ENCODE results near the gene AANAT.
A peak's percentile ranks its signal among the peaks of the same experiment; 100 is the strongest.

Gene AANAT

DNA sequence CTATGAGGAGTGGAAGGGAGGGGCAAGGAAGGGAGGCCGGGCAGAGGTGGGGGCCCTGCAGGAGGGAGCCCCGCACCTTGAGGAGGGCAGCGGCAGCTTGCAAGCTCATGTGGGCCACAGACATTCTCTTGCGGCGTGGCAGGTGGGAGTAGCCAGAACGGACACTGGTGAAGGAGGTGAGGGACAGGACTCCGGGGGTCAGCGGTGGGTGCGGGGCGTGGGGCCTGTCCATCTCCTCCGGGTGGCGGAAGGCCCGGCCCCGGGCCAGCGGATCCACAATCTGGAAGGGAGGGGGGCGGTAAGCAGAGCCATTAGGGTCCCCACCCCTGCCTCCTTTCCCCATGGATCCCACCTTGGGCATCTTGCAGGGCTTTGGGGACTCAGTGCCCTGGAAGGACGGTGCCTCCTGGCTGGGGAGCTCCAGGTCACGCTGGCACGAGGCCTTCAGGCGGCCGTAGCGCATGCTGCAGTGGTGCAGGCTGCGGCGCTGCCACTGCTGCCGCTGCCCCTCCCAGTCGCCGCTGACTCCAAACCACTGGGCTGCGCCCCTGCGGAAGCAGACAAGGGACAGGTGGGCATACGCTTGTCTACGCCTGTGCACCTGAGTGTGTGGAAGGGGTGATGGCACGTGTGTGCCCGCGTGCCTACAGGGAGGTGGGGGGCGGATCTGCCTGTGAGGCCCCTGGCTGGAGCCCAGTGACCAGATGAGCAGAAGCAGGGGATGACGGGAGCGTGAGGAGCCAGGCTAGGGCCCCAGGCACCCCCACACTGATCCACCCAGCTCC is 11.5 kb downstream of the AANAT start:
- Histone ChIP-seq H3K36me3 (peaks cover 73% of the 10 kb centered on the region), H3K27ac (no peak overlapping the region), H3K27me3 (no peaks in the 10 kb centered on the region), H3K4me1 (ENCODE audit: control insufficient read depth in 1 of 2, insufficient read depth in 1 of 2, low read depth in 1 of 2, low read length in 1 of 2) (peaks cover 10 to 16% of the 10 kb centered on the region in 2 experiments), H3K4me3 (ENCODE audit: low read depth in 1 of 2, low read length in 1 of 2) (no peak overlapping the region), H3K9me3 (no peaks in the 10 kb centered on the region)
- TF ChIP-seq, protein P1, sequence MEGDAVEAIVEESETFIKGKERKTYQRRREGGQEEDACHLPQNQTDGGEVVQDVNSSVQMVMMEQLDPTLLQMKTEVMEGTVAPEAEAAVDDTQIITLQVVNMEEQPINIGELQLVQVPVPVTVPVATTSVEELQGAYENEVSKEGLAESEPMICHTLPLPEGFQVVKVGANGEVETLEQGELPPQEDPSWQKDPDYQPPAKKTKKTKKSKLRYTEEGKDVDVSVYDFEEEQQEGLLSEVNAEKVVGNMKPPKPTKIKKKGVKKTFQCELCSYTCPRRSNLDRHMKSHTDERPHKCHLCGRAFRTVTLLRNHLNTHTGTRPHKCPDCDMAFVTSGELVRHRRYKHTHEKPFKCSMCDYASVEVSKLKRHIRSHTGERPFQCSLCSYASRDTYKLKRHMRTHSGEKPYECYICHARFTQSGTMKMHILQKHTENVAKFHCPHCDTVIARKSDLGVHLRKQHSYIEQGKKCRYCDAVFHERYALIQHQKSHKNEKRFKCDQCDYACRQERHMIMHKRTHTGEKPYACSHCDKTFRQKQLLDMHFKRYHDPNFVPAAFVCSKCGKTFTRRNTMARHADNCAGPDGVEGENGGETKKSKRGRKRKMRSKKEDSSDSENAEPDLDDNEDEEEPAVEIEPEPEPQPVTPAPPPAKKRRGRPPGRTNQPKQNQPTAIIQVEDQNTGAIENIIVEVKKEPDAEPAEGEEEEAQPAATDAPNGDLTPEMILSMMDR (IDR thresholded peaks at IDR 0.05) = no peak

DNA sequence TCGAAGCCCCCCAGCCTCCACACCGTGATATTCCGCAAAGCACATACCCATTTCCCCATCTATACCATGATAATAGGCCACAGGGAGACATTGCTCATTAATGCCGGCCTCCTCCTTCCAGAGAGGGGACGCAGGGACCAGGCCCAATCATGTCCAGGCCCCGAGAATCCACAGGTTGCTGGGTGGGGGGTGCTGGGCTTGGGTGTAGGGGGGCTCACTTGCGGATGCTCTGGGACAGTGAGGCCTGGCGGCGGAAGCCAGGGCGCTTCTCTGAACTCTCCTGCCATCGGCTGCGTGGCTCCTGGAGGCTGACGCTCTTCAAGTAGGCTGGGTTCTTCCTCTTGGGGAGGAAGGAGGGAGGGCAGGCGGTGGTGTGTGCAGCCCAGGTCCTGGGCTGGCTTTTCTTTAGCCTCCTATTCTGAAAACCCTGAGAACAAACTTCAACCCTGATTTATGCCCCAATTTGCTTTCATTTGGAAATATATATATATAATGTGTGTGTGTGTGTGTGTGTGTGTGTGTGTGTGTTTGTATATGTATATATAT is 12.2 kb downstream of the AANAT start:
- Histone ChIP-seq H3K36me3 (peaks cover 66% of the 10 kb centered on the region), H3K4me1 (ENCODE audit: control insufficient read depth in 1 of 2, insufficient read depth in 1 of 2, low read depth in 1 of 2, low read length in 1 of 2) (peaks cover 17 to 22% of the 10 kb centered on the region in 2 experiments)
- TF ChIP-seq, protein P1 (IDR thresholded peaks at IDR 0.05) = no peak

DNA sequence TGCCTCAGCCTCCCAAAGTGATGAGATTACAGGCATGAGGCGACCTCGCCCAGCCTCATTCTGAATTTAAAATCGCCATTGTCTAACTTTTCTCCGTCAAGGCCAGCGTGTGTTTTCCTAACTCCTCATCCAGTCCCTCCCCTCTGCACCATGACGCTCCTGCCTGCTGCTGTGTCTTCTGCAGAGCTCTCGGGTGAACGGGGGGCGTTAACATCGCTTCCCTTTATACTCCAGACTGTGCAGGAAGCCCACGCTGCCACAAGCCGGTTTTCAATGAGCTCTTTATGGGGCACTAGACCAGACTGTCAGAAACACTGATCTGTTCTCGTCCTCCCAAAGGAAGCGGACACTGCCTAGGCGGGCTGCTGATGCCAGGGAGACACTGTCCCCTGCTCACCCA is 13.2 kb downstream of the AANAT start:
- Histone ChIP-seq H3K27me3 (no peaks in the 10 kb centered on the region), H3K4me1 (ENCODE audit: control insufficient read depth in 1 of 2, insufficient read depth in 1 of 2, low read depth in 1 of 2, low read length in 1 of 2) (peaks cover 25 to 31% of the 10 kb centered on the region in 2 experiments), H3K36me3 (peaks cover 56% of the 10 kb centered on the region), H3K9me3 (no peaks in the 10 kb centered on the region), H3K4me3 (ENCODE audit: low read depth in 1 of 2, low read length in 1 of 2) (no peak overlapping the region), H3K27ac (no peak overlapping the region)
- TF ChIP-seq, protein P1 (IDR thresholded peaks at IDR 0.05) = no peak

More for the DNA sequence above, 12.2 kb downstream of the AANAT start:
- H3K4me3 ChIP-seq (ENCODE audit: low read depth in 1 of 2, low read length in 1 of 2) = no peak overlapping the region
- no peaks in the 10 kb centered on the region for H3K9me3 ChIP-seq
- H3K27ac ChIP-seq = no peak overlapping the region
- H3K27me3 ChIP-seq = no peaks in the 10 kb centered on the region

DNA sequence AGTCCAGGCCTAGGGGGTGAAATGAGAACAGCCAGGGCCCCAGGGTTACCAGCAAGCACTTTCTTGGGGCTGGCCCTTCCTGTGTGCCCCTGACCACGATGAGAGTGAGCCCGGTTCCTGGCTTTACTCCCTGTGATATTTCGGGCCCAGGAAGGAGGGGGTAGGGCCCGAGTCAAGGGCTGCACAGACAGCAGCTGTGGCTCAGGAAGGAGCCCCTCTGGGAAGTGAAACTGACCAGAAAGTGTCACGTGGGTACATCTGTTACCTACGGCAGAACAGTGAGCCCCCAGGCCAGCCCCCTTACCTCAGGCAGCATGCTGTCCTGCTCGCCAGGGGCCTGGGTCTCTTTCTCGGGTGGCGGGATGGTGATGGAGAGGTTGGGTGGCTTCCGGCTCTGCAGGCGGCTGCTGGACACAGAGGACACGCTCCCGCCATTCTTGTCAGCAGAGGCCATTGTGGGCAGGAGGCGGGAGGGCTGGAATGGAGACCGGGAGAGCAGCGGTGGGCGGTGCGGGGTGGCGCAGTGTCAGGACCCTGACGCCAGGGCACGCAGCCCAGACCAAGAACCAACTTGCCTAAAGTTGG is 13.8 kb downstream of the AANAT start:
- no peaks in the 10 kb centered on the region for H3K27me3 ChIP-seq
- peaks cover 31 to 37% of the 10 kb centered on the region in 2 experiments for H3K4me1 ChIP-seq (ENCODE audit: control insufficient read depth in 1 of 2, insufficient read depth in 1 of 2, low read depth in 1 of 2, low read length in 1 of 2)
- no peak overlapping the region for H3K27ac ChIP-seq
- H3K4me3 ChIP-seq (ENCODE audit: low read depth in 1 of 2, low read length in 1 of 2) = no peak overlapping the region
- H3K9me3 ChIP-seq = no peaks in the 10 kb centered on the region
- H3K36me3 ChIP-seq = peaks cover 51% of the 10 kb centered on the region
- TF ChIP-seq, protein P1 (IDR thresholded peaks at IDR 0.05) = no peak

DNA sequence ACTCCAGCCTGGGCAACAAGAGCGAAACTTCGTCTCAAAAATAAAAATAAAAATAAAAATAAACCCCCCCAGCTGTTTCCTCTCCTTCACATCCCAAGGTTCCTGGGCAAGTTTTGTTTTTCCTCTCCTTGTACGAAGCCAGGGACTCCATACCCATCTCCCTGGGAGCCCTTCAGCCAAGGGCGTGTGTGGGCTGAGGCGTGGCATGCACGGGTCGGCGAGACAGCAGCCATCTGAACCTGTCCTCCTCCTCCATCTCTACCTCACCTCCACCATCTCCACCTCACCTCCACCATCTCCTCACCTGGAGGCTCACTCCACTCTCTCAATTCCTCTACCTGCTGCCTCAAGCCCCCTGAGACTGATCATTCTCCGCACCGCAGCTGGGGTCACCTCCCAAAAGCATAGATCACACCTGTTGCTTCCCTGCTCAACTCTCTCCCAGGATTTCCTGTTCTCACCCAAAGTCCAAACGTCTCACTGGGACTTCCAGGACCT is 16.9 kb downstream of the AANAT start:
- Histone ChIP-seq H3K36me3 (peaks cover 28% of the 10 kb centered on the region), H3K27ac (peak overlapping the region; percentile 67), H3K4me1 (ENCODE audit: control insufficient read depth in 1 of 2, insufficient read depth in 1 of 2, low read depth in 1 of 2, low read length in 1 of 2) (peaks cover 35 to 38% of the 10 kb centered on the region in 2 experiments), H3K27me3 (no peaks in the 10 kb centered on the region), H3K9me3 (no peaks in the 10 kb centered on the region), H3K4me3 (ENCODE audit: low read depth in 1 of 2, low read length in 1 of 2) (no peak overlapping the region)
- TF ChIP-seq, protein P1 (IDR thresholded peaks at IDR 0.05) = no peak
